ENCODE data around the gene NOTUM. TPM values are rescaled to one million over a fixed set of nuclear protein-coding genes. Genes with fewer than 3 reads are reported as not detected.
A peak's percentile ranks its signal among the peaks of the same experiment; 100 is the strongest.

Gene NOTUM
- total RNA-seq, 1 experiment from 2014 or later, result not detected

GRCh38 chr17:81924557-81925532, 36.1 kb downstream of the NOTUM start:
- H3K9me3 Mint-ChIP-seq (ENCODE audit: low read depth, unreplicated experiment), result no peaks in the 10 kb centered on the region
- H3K4me3 Mint-ChIP-seq (ENCODE audit: low read depth, unreplicated experiment), result peak overlapping the region; percentile 66
- H3K27me3 Mint-ChIP-seq (ENCODE audit: unreplicated experiment), result no peaks in the 10 kb centered on the region
- no peak overlapping the region for H3K27ac Mint-ChIP-seq (ENCODE audit: unreplicated experiment)
- peaks cover 62% of the 10 kb centered on the region for H3K36me3 Mint-ChIP-seq (ENCODE audit: insufficient read depth, unreplicated experiment)
- no peak for DNase-seq
- CTCF ChIA-PET, result no interaction called here
- H3K4me1 Mint-ChIP-seq (ENCODE audit: low read depth, unreplicated experiment), result peaks cover 27% of the 10 kb centered on the region
- TF ChIP-seq CTCF (IDR thresholded peaks at IDR 0.05; ENCODE audit: unreplicated experiment), result no peak
- no TSS peak for BruUV-seq (replicated peaks)
- intact Hi-C loops (cut with micrococcal nuclease; ENCODE audit: unreplicated experiment), result no loop called here

DNA sequence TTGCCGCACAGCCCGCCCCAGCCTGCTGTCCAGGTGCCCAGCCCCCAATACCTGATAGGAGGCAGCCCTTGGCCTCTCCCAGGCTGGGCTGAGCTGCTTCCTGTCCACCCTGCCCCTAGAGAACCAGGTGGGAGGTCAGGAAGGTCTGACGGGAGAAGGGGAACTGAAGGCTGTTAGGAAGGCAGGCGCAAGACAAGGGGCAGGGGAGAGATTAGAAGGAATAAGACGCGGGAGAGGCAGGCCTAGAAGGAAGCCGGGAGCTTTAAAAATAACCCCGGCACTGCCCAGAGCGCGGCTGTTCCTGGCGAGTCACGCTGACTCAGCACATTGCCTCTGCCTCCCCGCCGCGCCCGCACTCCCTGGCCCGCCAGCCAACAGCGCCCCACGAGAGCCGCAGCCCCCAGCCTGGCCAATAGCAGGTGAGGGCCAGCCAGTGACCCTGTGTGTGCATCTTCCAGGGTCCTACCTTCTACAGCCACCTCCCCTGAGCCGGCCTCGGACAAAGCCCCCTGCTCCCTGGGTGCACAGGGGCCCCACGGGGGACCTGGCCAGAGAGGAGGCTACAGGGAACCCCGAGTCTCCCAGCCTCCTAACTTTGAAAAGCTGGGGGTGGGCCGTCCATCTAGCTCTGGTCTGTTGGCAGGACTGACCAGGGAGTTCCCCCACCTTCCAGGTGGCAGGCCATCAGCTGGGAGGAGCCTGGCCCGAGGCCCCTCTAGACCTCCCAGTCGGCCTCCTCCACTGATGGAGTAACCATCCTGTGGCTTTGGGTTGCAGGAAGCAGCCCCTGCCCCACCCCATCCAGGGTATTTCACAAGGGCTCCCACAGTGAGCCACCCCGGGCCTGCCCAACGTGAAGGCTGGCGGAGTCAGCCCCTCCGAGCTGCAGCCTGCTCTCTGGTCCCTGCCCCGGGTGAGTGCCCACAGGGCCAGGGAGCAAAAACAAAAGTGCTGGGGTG, 37.4 kb downstream of the NOTUM start:
- BruUV-seq (replicated peaks), result no TSS peak
- intact Hi-C loops (cut with micrococcal nuclease; ENCODE audit: unreplicated experiment), result no loop called here
- Mint-ChIP-seq H3K27me3 (ENCODE audit: unreplicated experiment) (no peaks in the 10 kb centered on the region), H3K9me3 (ENCODE audit: low read depth, unreplicated experiment) (no peaks in the 10 kb centered on the region), H3K27ac (ENCODE audit: unreplicated experiment) (peak overlapping the region; percentile 65), H3K4me3 (ENCODE audit: low read depth, unreplicated experiment) (peak overlapping the region; percentile 66), H3K36me3 (ENCODE audit: insufficient read depth, unreplicated experiment) (peaks cover 67% of the 10 kb centered on the region), H3K4me1 (ENCODE audit: low read depth, unreplicated experiment) (peaks cover 39% of the 10 kb centered on the region)
- TF ChIP-seq CTCF (IDR thresholded peaks at IDR 0.05; ENCODE audit: unreplicated experiment), result no peak
- CTCF ChIA-PET, result interaction anchor here (1.1 kb wide), 1 partner anchor 114 kb away, joined by 3 read pairs; the partner anchor contains the start of gene DCXR
- DNase-seq, result peak; percentile 62

- peak overlapping the region; percentile 65 for H3K27ac Mint-ChIP-seq (ENCODE audit: unreplicated experiment)
- intact Hi-C loops (cut with micrococcal nuclease; ENCODE audit: unreplicated experiment), result no loop called here
- H3K36me3 Mint-ChIP-seq (ENCODE audit: insufficient read depth, unreplicated experiment), result peaks cover 67% of the 10 kb centered on the region
- peaks cover 45% of the 10 kb centered on the region for H3K4me1 Mint-ChIP-seq (ENCODE audit: low read depth, unreplicated experiment)
- H3K9me3 Mint-ChIP-seq (ENCODE audit: low read depth, unreplicated experiment), result no peaks in the 10 kb centered on the region
- H3K4me3 Mint-ChIP-seq (ENCODE audit: low read depth, unreplicated experiment), result peak overlapping the region; percentile 66
- TF ChIP-seq CTCF (IDR thresholded peaks at IDR 0.05; ENCODE audit: unreplicated experiment), result no peak
- CTCF ChIA-PET, result no interaction called here
- H3K27me3 Mint-ChIP-seq (ENCODE audit: unreplicated experiment), result no peaks in the 10 kb centered on the region
- BruUV-seq (replicated peaks), result no TSS peak
- DNase-seq, result no peak
Measured at GRCh38 chr17:81922566-81923301, 38.3 kb downstream of the NOTUM start.
